ENCODE data around the gene CROCC2.

Gene CROCC2

GRCh38 chr2:240906141-240906910, at the start of gene CROCC2:
TSS of gene CROCC2 (plus strand) at chr2:240906336. CDS start at chr2:240906514, 178 bp downstream.
- DNase-seq: no peak

GRCh38 chr2:240857039-240858008, 48.8 kb upstream of the CROCC2 start:
- no peak for DNase-seq

- no peak for DNase-seq
Observed at GRCh38 chr2:240858321-240858720, 47.8 kb upstream of the CROCC2 start.

GRCh38 chr2:240858871-240859270, 47.3 kb upstream of the CROCC2 start:
- DNase-seq: no peak

- no peak for DNase-seq
Observed at GRCh38 chr2:240861547-240861946, 44.6 kb upstream of the CROCC2 start.

GRCh38 chr2:240864475-240864874, 41.7 kb upstream of the CROCC2 start:
- no peak for DNase-seq

- no peak for DNase-seq
Observed at GRCh38 chr2:240865391-240865790, 40.7 kb upstream of the CROCC2 start.

GRCh38 chr2:240868286-240869108, 37.6 kb upstream of the CROCC2 start, which contains the start of gene AGXT:
TSS of gene AGXT (plus strand) at chr2:240868824. CDS start at chr2:240868866, 42 bp downstream.
- DNase-seq: peak; percentile 41

- DNase-seq: no peak
Observed at GRCh38 chr2:240869109-240869955, 36.8 kb upstream of the CROCC2 start.

GRCh38 chr2:240869956-240870875, 35.9 kb upstream of the CROCC2 start:
- DNase-seq: no peak

- no peak for DNase-seq
Observed at GRCh38 chr2:240871071-240871958, 34.8 kb upstream of the CROCC2 start.

GRCh38 chr2:240872317-240873097, 33.6 kb upstream of the CROCC2 start:
- DNase-seq: no peak

GRCh38 chr2:240873098-240873788, 32.9 kb upstream of the CROCC2 start:
- no peak for DNase-seq

- DNase-seq: no peak
Observed at GRCh38 chr2:240873805-240874714, 32.1 kb upstream of the CROCC2 start.

GRCh38 chr2:240874715-240875227, 31.4 kb upstream of the CROCC2 start:
- no peak for DNase-seq

- no peak for DNase-seq
Observed at GRCh38 chr2:240875228-240876034, 30.7 kb upstream of the CROCC2 start.

Measured in NCI-H2081 treated with DMSO at 0.1 percent for 48 hours (cell line).